Calu3 (cell line): Measurements from ENCODE around the gene SPTBN4. TPM values are rescaled to one million over a fixed set of nuclear protein-coding genes. Genes with fewer than 3 reads are reported as not detected.
"Not testable (repeated sequence)": the region's sequence is repeated elsewhere in the genome, so short reads cannot be mapped to it uniquely, and the experiment has no call there.

ENCODE experiments used
- BruUV-seq: library from RNA; stranded (reverse); fragments of 400-500 nt; replicated peaks from 2 replicates; lab custom pipeline; 2021; lab: Mats Ljungman, UMichigan
- CTCF ChIA-PET: fragments of 300-600 bp; sonication (Branson Sonifier 250); formaldehyde crosslinking; loops from one replicate; lab custom pipeline; 2022; ENCODE audit warnings: antibody characterized with exemption; lab: Charles Lee
- DNase-seq: peaks from one replicate; pipeline ENCODE4 v3.0.0; 2022
- H3K27ac Mint-ChIP-seq: one replicate; pipeline ENCODE4 v1.8.0; 2022; ENCODE audit warnings: mixed read lengths; ENCODE audit not compliant: unreplicated experiment
- H3K27me3 Mint-ChIP-seq: one replicate; pipeline ENCODE4 v1.8.0; 2022; ENCODE audit warnings: mixed read lengths; ENCODE audit not compliant: unreplicated experiment
- H3K36me3 Mint-ChIP-seq: one replicate; pipeline ENCODE4 v1.8.0; 2022; ENCODE audit warnings: mild to moderate bottlenecking, moderate library complexity, mixed read lengths; ENCODE audit not compliant: insufficient read depth, unreplicated experiment
- H3K4me1 Mint-ChIP-seq: one replicate; pipeline ENCODE4 v1.8.0; 2022; ENCODE audit warnings: mild to moderate bottlenecking, low read depth, mixed read lengths; ENCODE audit not compliant: unreplicated experiment
- H3K4me3 Mint-ChIP-seq: one replicate; pipeline ENCODE4 v1.8.0; 2022; ENCODE audit warnings: mild to moderate bottlenecking, low read depth, moderate library complexity, mixed read lengths; ENCODE audit not compliant: unreplicated experiment
- H3K9me3 Mint-ChIP-seq: one replicate; pipeline ENCODE4 v1.8.0; 2022; ENCODE audit warnings: low read depth, mixed read lengths; ENCODE audit not compliant: unreplicated experiment
- CTCF ChIP-seq: fragments of 200-600 bp; IDR thresholded peaks from one replicate; pipeline ENCODE4 v1.8.0; 2022; ENCODE audit warnings: antibody characterized with exemption; ENCODE audit not compliant: unreplicated experiment
- intact Hi-C: fragments of 100-400 bp; cut with micrococcal nuclease; formaldehyde crosslinking; loops from one replicate; pipeline ENCODE4 v1.10.0; 2022; ENCODE audit not compliant: unreplicated experiment
- total RNA-seq: library from RNA; stranded (reverse); gene quantifications from 2 replicates; pipeline ENCODE4 v1.2.3, GENCODE V29; 2022

Gene SPTBN4
- total RNA-seq, 1 experiment from 2014 or later = 0.80 TPM

DNA sequence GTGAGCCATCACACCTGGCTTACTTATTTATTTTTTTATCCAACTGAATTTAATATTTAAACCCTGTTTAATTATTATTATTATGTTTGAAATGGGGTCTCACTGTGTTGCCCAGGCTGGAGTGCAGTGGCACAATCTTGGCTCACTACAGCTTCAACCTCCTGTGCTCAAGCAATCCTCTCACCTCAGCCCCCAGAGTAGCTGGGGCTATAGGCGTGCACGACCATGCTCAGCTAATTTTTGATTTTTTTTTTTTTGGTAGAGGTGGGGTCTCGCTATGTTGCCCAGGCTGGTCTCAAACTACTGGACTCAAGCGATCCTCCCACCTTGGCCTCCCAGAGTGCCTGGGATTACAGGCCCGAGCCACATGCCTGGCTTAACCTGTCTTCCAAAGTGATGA is 32.5 kb downstream of the SPTBN4 start:
- no peaks in the 10 kb centered on the region for H3K36me3 Mint-ChIP-seq
- H3K27me3 Mint-ChIP-seq = peaks cover 52% of the 10 kb centered on the region
- no peaks in the 10 kb centered on the region for H3K9me3 Mint-ChIP-seq
- CTCF ChIA-PET = interaction anchor here (0.6 to 1.2 kb wide), 4 partner anchors 11 to 700 kb away, joined by 3 to 5 read pairs (median 4); no protein-coding TSS in a partner anchor
- TF ChIP-seq CTCF = no peak
- intact Hi-C loops = no loop called here
- H3K4me3 Mint-ChIP-seq = no peak overlapping the region
- DNase-seq = no peak
- BruUV-seq = no TSS peak
- H3K4me1 Mint-ChIP-seq = no peaks in the 10 kb centered on the region
- no peak overlapping the region for H3K27ac Mint-ChIP-seq

DNA sequence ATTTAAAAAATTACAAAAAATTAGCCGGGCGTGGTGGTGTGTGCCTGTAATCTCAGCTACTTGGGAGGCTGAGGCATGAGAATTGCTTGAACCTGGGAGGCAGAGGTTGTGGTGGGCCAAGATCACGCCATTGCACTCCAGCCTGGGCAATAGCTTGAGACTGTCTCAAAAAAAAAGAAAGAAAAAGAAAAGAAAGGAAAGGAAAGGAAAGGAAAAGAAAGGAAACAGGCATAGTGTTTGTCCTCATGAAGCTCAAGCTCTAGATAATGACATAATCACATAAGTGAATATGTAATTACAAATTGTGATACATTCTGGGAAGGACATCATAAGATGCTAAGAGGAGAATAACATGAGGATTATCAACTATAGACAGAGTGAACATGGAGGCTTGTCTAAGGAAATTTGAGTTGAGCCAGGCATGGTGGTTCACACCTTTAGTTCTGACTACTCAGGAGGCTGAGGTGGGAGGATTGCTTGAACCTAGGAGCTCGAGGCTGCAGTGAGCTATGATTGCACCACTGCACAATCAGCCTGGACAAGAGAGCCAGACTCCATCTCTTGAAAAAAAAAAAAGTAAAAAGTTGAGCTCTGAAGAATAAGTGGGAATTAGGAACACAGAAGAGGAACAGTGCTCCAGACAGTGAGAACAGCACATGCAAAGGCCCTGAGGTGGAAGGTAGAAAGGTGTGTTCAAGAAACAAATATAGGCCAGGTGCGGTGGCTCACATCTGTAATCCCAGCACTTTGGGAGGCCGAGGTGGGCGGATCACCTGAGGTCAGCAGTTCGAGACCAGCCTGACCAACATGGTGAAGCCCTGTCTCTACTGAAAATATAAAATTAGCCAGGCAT is 34.1 kb downstream of the SPTBN4 start:
- H3K9me3 Mint-ChIP-seq, H3K36me3 Mint-ChIP-seq, H3K27ac Mint-ChIP-seq, H3K4me3 Mint-ChIP-seq, intact Hi-C loops, BruUV-seq, DNase-seq, H3K4me1 Mint-ChIP-seq: not testable (repeated sequence)
- CTCF ChIA-PET = interaction anchor here (0.6 kb wide), 2 partner anchors 21 to 398 kb away, joined by 4 read pairs; no protein-coding TSS in a partner anchor
- H3K27me3 Mint-ChIP-seq = peaks cover 55% of the 10 kb centered on the region

GRCh38 chr19:40501599-40501998 is 34.8 kb downstream of the SPTBN4 start:
- Mint-ChIP-seq H3K4me1 (no peaks in the 10 kb centered on the region), H3K4me3 (no peak overlapping the region), H3K27ac (no peak overlapping the region), H3K27me3 (peaks cover 61% of the 10 kb centered on the region), H3K36me3 (no peaks in the 10 kb centered on the region), H3K9me3 (no peaks in the 10 kb centered on the region)
- no peak for TF ChIP-seq CTCF
- CTCF ChIA-PET = interaction anchor here (0.6 to 1.0 kb wide), 3 partner anchors 18 to 399 kb away, joined by 4 to 7 read pairs (median 4); no protein-coding TSS in a partner anchor
- intact Hi-C loops = no loop called here
- no TSS peak for BruUV-seq
- no peak for DNase-seq

DNA sequence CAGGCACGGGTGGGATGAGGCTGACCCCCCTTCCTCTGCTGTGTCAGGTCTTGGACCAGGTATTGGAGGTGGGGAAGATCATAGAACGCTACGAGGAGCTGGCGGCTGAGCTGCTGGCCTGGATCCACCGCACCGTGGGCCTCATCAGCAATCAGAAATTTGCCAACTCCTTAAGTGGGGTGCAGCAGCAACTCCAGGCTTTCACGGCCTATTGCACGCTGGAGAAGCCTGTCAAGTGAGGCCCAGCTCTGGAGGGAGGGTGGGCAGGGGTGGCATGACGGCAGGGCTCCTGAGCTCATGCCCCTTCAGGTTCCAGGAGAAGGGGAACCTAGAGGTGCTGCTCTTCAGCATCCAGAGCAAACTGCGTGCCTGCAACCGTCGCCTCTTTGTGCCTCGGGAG is 35.3 kb downstream of the SPTBN4 start:
- H3K4me1 Mint-ChIP-seq = no peaks in the 10 kb centered on the region
- intact Hi-C loops = no loop called here

More for the DNA sequence above, 35.3 kb downstream of the SPTBN4 start:
- DNase-seq = no peak
- H3K9me3 Mint-ChIP-seq = no peaks in the 10 kb centered on the region
- no peak overlapping the region for H3K27ac Mint-ChIP-seq
- H3K36me3 Mint-ChIP-seq = no peaks in the 10 kb centered on the region
- H3K4me3 Mint-ChIP-seq = no peak overlapping the region
- BruUV-seq = no TSS peak
- no peak for TF ChIP-seq CTCF
- CTCF ChIA-PET = interaction anchor here (0.9 to 1.0 kb wide), 4 partner anchors 16 to 197 kb away, joined by 3 to 7 read pairs (median 4); no protein-coding TSS in a partner anchor
- H3K27me3 Mint-ChIP-seq = peaks cover 61% of the 10 kb centered on the region
